ENCODE measurements around the gene TRIM73. TPM values are rescaled to one million over a fixed set of nuclear protein-coding genes. Genes with fewer than 3 reads are reported as not detected.
A peak's percentile ranks its signal among the peaks of the same experiment; 100 is the strongest.
"Not testable (repeated sequence)": the region's sequence is repeated elsewhere in the genome, so short reads cannot be mapped to it uniquely, and the experiment has no call there.

The TRIM73 gene
- total RNA-seq (2021) (0.39 and 0.55 TPM in 2 replicates), Bru-seq, nascent RNA (percentile 18 among the genes with signal in this experiment), BruChase-seq, experiment 1, labeled RNA remaining after a 2-hour chase (percentile 18 among the genes with signal in this experiment), BruChase-seq, experiment 2, labeled RNA remaining after a 6-hour chase (percentile 25 among the genes with signal in this experiment)
- long read RNA-seq = 0 reads

DNA sequence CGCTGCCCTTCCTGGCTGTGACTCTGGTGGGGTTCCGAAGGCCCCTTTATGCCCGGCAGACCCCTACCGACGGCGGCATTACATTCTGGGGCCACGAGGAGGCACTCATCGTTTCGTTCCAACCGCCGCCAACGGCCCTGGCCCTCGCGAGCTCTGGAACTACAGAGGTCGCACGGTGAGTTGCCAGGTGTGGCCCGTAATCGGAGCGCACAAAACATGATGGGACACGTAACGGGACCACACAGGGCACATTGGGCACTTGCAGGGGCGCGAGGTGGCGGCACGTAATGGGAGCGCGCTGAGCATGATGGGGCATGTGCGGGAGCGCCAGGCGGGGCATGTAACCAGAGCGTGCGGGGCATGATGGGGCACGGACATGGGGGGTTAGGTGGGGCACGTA lies at the start of gene TRIM73:
Gene TRIM73 (plus strand): TSS at position 301 of the 400 bp plus-strand sequence. CDS start 3,305 bp downstream, outside the sequence.
- H3K36me3 ChIP-seq (ENCODE audit: insufficient read depth, low read length, poor library complexity, severe bottlenecking); CTCF ChIA-PET; intact Hi-C loops (cut with micrococcal nuclease; ENCODE audit: unreplicated experiment); BruUV-seq (replicated peaks); H3K27me3 ChIP-seq (replicated peaks; ENCODE audit: insufficient read depth, low read depth, low read length, poor library complexity); H3K27ac ChIP-seq (ENCODE audit: low read depth, low read length, poor library complexity, severe bottlenecking); H3K4me1 ChIP-seq (ENCODE audit: insufficient read depth, low read length, poor library complexity, severe bottlenecking); H3K4me3 ChIP-seq (ENCODE audit: low read depth, low read length, poor library complexity, severe bottlenecking); H3K9me3 ChIP-seq (ENCODE audit: low read depth, low read length, poor library complexity, severe bottlenecking); DNase-seq (ENCODE audit: low spot score); POLR2A ChIA-PET (ENCODE audit: low non-redundant PET): not testable (repeated sequence)

DNA sequence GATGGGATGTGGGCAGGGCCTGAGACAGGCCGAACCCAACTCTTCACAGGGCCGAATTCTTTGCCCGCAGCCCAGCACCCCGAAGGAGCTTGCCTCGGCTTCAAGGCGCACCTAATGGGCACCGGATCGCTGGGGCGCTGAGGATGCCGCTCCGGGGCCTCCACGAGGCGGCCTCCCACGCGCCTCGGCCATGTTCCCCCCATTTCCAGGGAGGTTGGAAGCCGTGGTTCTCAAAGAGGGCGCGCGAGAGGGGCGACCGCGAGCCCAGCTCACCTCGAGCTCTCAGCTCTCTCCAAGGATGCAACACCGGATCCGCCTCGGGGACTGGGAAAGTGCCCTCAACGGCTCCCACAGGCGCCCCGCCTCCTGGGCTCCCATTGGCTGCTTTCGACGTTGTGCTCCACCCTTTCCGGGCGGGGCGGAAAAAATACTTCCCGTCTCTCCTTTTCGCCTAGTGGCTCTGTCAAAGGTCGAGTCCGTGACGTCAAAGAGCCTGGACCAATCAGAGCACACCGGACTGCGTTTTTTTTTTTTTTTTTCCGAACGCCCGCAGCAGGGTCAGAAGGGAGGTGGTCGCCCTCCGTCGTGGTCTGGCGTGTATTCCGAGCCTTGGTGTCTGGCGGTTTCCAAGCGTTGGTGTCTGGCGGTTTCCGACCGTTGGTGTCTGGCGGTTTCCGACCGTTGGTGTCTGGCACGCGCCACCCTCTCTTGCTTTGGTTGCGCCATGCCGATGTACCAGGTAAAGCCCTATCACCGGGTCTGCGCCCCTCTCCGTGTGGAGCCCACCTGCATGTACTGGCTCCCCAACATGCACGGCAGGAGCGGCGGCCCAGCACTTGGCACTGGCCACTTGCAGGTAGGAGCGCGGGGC lies 36.5 kb upstream of the TRIM73 start:
- DNase-seq (ENCODE audit: low spot score) = peak; percentile 10
- peak overlapping the region; percentile 37 for H3K4me3 ChIP-seq (ENCODE audit: low read depth, low read length, poor library complexity, severe bottlenecking)

DNA sequence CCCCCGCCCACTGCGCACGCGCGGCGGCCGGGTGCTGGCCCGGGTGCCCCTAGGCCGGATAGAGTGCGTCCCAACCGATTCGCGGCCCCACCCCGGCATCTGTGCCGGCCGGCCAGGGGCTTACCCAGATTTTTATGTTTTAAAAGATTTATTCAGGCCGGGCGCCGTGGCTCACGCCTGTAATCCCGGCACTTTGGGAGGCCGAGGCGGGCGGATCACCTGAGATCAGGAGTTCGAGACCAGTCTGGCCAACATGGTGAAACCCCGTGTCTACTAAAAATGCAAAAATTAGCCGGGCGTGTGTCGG lies 35.9 kb upstream of the TRIM73 start:
- DNase-seq (ENCODE audit: low spot score); intact Hi-C loops (cut with micrococcal nuclease; ENCODE audit: unreplicated experiment); H3K27me3 ChIP-seq (replicated peaks; ENCODE audit: insufficient read depth, low read depth, low read length, poor library complexity); BruUV-seq (replicated peaks); POLR2A ChIA-PET (ENCODE audit: low non-redundant PET); H3K9me3 ChIP-seq (ENCODE audit: low read depth, low read length, poor library complexity, severe bottlenecking); H3K4me1 ChIP-seq (ENCODE audit: insufficient read depth, low read length, poor library complexity, severe bottlenecking); H3K36me3 ChIP-seq (ENCODE audit: insufficient read depth, low read length, poor library complexity, severe bottlenecking); CTCF ChIA-PET; H3K27ac ChIP-seq (ENCODE audit: low read depth, low read length, poor library complexity, severe bottlenecking): not testable (repeated sequence)
- H3K4me3 ChIP-seq (ENCODE audit: low read depth, low read length, poor library complexity, severe bottlenecking) = peak overlapping the region; percentile 37

More for the DNA sequence above, 36.5 kb upstream of the TRIM73 start:
- H3K36me3 ChIP-seq (ENCODE audit: insufficient read depth, low read length, poor library complexity, severe bottlenecking); H3K4me1 ChIP-seq (ENCODE audit: insufficient read depth, low read length, poor library complexity, severe bottlenecking); intact Hi-C loops (cut with micrococcal nuclease; ENCODE audit: unreplicated experiment); POLR2A ChIA-PET (ENCODE audit: low non-redundant PET); CTCF ChIA-PET; BruUV-seq (replicated peaks); H3K27ac ChIP-seq (ENCODE audit: low read depth, low read length, poor library complexity, severe bottlenecking); H3K9me3 ChIP-seq (ENCODE audit: low read depth, low read length, poor library complexity, severe bottlenecking); H3K27me3 ChIP-seq (replicated peaks; ENCODE audit: insufficient read depth, low read depth, low read length, poor library complexity): not testable (repeated sequence)

DNA sequence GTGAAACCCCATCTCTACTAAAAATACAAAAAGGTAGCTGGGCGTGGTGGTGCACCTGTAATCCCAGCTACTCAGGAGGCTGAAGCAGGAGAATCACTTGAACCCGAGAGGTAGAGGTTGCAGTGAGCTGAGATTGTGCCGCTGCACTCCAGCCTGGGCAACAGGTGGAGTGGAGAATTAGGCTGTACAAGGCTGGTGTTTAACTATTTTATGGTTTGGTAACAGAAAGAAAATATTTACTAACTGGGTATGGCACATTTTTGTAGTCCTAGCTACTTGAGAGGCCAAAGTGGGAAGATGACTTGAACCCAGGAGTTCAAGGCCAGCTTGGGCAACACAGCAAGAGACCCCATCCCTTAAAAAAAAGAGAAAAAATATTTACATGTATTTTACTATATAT lies 31.4 kb upstream of the TRIM73 start:
- H3K4me1 ChIP-seq (ENCODE audit: insufficient read depth, low read length, poor library complexity, severe bottlenecking); H3K27me3 ChIP-seq (replicated peaks; ENCODE audit: insufficient read depth, low read depth, low read length, poor library complexity); H3K9me3 ChIP-seq (ENCODE audit: low read depth, low read length, poor library complexity, severe bottlenecking); DNase-seq (ENCODE audit: low spot score); H3K4me3 ChIP-seq (ENCODE audit: low read depth, low read length, poor library complexity, severe bottlenecking); BruUV-seq (replicated peaks); CTCF ChIA-PET; H3K27ac ChIP-seq (ENCODE audit: low read depth, low read length, poor library complexity, severe bottlenecking); intact Hi-C loops (cut with micrococcal nuclease; ENCODE audit: unreplicated experiment); POLR2A ChIA-PET (ENCODE audit: low non-redundant PET); H3K36me3 ChIP-seq (ENCODE audit: insufficient read depth, low read length, poor library complexity, severe bottlenecking): not testable (repeated sequence)

DNA sequence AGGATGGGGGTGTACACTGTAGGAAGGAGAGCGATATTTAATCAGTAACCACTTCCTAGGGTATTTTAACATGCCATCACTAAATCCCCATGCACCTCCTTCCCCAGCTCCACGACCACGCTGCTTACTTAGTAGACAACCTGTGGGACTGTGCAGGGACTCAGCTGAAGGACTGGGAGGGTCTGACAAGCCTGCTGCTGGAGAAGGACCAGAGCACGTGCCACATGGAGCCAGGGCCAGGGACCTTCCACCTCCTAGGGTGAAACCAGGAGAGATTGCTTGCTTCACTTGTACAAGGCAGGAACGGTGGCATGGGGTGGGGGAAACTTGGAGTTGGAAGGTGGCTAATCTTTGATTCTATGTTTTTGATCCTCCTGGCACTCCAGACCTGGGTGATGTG lies 28.8 kb upstream of the TRIM73 start:
- intact Hi-C loops (cut with micrococcal nuclease; ENCODE audit: unreplicated experiment); POLR2A ChIA-PET (ENCODE audit: low non-redundant PET); DNase-seq (ENCODE audit: low spot score); CTCF ChIA-PET; H3K27ac ChIP-seq (ENCODE audit: low read depth, low read length, poor library complexity, severe bottlenecking); H3K27me3 ChIP-seq (replicated peaks; ENCODE audit: insufficient read depth, low read depth, low read length, poor library complexity); H3K4me1 ChIP-seq (ENCODE audit: insufficient read depth, low read length, poor library complexity, severe bottlenecking); BruUV-seq (replicated peaks); H3K4me3 ChIP-seq (ENCODE audit: low read depth, low read length, poor library complexity, severe bottlenecking); H3K36me3 ChIP-seq (ENCODE audit: insufficient read depth, low read length, poor library complexity, severe bottlenecking); H3K9me3 ChIP-seq (ENCODE audit: low read depth, low read length, poor library complexity, severe bottlenecking): not testable (repeated sequence)

DNA sequence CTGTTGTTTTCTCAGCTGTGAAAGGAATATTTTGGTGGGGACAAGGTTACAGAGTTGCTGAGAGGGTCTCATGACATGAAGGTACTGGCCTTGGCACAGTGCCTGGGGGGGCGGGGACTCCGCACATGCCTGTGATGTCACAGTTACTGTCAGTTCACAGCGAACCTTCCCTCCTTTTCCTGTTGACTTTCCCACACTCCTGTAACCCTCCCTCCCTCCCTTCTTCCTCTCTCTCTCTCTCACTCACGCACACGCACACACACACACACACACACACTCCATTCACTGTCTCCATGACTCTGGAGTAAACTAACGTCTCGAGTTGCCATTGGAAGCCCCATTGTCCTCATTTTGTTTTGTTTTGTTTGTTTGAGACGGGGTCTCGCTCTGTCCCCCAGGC lies 28.1 kb upstream of the TRIM73 start:
- H3K9me3 ChIP-seq (ENCODE audit: low read depth, low read length, poor library complexity, severe bottlenecking); H3K4me3 ChIP-seq (ENCODE audit: low read depth, low read length, poor library complexity, severe bottlenecking); H3K27ac ChIP-seq (ENCODE audit: low read depth, low read length, poor library complexity, severe bottlenecking); H3K4me1 ChIP-seq (ENCODE audit: insufficient read depth, low read length, poor library complexity, severe bottlenecking); H3K36me3 ChIP-seq (ENCODE audit: insufficient read depth, low read length, poor library complexity, severe bottlenecking); intact Hi-C loops (cut with micrococcal nuclease; ENCODE audit: unreplicated experiment); BruUV-seq (replicated peaks); DNase-seq (ENCODE audit: low spot score); POLR2A ChIA-PET (ENCODE audit: low non-redundant PET); CTCF ChIA-PET; H3K27me3 ChIP-seq (replicated peaks; ENCODE audit: insufficient read depth, low read depth, low read length, poor library complexity): not testable (repeated sequence)

DNA sequence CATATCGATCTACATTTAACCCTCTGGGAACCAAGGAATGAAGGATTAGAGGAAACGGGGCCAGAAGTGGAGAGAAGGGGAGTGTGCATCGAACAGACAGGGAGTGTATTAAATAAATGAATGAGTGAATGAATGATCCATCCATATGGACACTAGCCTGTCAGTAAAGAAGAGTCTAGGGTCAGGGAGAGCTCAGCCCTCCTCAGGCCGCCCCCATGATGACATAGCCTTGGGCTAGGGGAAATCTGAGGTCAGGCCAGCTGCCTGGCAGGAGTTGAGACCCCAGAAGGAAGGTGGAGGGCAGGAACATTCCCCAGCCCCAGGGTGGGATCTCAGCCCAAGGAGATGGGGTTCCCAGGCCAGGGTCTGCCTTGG lies 21.3 kb upstream of the TRIM73 start:
- BruUV-seq (replicated peaks); H3K36me3 ChIP-seq (ENCODE audit: insufficient read depth, low read length, poor library complexity, severe bottlenecking); intact Hi-C loops (cut with micrococcal nuclease; ENCODE audit: unreplicated experiment); H3K27me3 ChIP-seq (replicated peaks; ENCODE audit: insufficient read depth, low read depth, low read length, poor library complexity); H3K9me3 ChIP-seq (ENCODE audit: low read depth, low read length, poor library complexity, severe bottlenecking); H3K4me3 ChIP-seq (ENCODE audit: low read depth, low read length, poor library complexity, severe bottlenecking); H3K27ac ChIP-seq (ENCODE audit: low read depth, low read length, poor library complexity, severe bottlenecking); H3K4me1 ChIP-seq (ENCODE audit: insufficient read depth, low read length, poor library complexity, severe bottlenecking); POLR2A ChIA-PET (ENCODE audit: low non-redundant PET); DNase-seq (ENCODE audit: low spot score); CTCF ChIA-PET: not testable (repeated sequence)

Data from A673 (cell line).